HepG2 (cell line): ENCODE data around the gene RBM23. TPM values are rescaled to one million over a fixed set of nuclear protein-coding genes. Genes with fewer than 3 reads are reported as not detected.

Experiments
- ATAC-seq: fragments of 200-7000 bp; cut with Tn5 transposase; 3 replicates; pipeline ENCODE4 v1.9.1; 2020; ENCODE audit warnings: mild to moderate bottlenecking, moderate library complexity
- BruUV-seq: library from RNA; stranded (reverse); fragments of 400-500 nt; replicated peaks from 2 replicates; lab custom pipeline; 2021; lab: Mats Ljungman, UMichigan
- CTCF ChIA-PET: fragments of 300-600 bp; formaldehyde crosslinking; extraction: SDS; loops from one replicate; lab custom pipeline; 2021; ENCODE audit warnings: low total read pairs, inconsistent platforms, low intra/inter-chr PET ratio; lab: Yijun Ruan, JAX
- POLR2A ChIA-PET: fragments of 350-600 bp; sonication (Branson Sonifier 250); formaldehyde crosslinking; loops from one replicate; lab custom pipeline; 2020; ENCODE audit warnings: antibody characterized with exemption, inconsistent platforms; lab: Yijun Ruan, JAX
- DNase-seq: peaks from one replicate; pipeline ENCODE4 v3.0.0-alpha.2; 2015; ENCODE audit warnings: low spot score
- FAIRE-seq: peaks from 3 replicates; lab custom pipeline; 2011; peaks lifted over from hg19 to GRCh38; lab: Jason Lieb, UNC
- H2AFZ ChIP-seq: one replicate; pipeline ENCODE4 v1.6.1; 2011; ENCODE audit warnings: low read length, inconsistent platforms
- H3K27ac ChIP-seq: fragments of 300-600 bp; 3 replicates; pipeline ENCODE4 v1.8.0; 2011; ENCODE audit warnings: mixed run types, mild to moderate bottlenecking, mixed read lengths, low read length, inconsistent platforms; ENCODE audit not compliant: insufficient read depth; ENCODE audit errors: extremely low read length
- H3K27me3 ChIP-seq, 2 experiments: fragments of 200-600 bp in 1 of 2; 2 replicates in 1 of 2; 3 replicates in 1 of 2; pipeline versions ENCODE4 v1.6.0 to v1.8.0; 2011; ENCODE audit warnings: low read length in 2 of 2, mild to moderate bottlenecking in 2 of 2, moderate library complexity in 2 of 2, inconsistent platforms in 1 of 2; ENCODE audit not compliant: insufficient read depth in 2 of 2, control insufficient read depth in 1 of 2
- H3K36me3 ChIP-seq, 2 experiments: fragments of 200-600 bp in 1 of 2; replicated peaks in 1 of 2; 2 replicates in 1 of 2; 3 replicates in 1 of 2; pipeline versions ENCODE4 v1.5.1 to v1.8.0; 2011; ENCODE audit warnings: low read length in 2 of 2, inconsistent platforms in 1 of 2; ENCODE audit not compliant: insufficient read depth in 2 of 2, control insufficient read depth in 1 of 2
- H3K4me1 ChIP-seq: 2 replicates; pipeline ENCODE4 v1.5.1; 2012; ENCODE audit warnings: low read length, inconsistent platforms; ENCODE audit not compliant: insufficient read depth
- H3K4me2 ChIP-seq: 2 replicates; pipeline ENCODE4 v1.6.0; 2011; ENCODE audit warnings: low read depth, low read length, inconsistent platforms
- H3K4me3 ChIP-seq, 3 experiments: fragments of 200-600 bp in 1 of 3; sonication (generic), shearing (Covaris generic) in 1 of 3; replicated peaks in 1 of 3; 2 replicates each; pipeline ENCODE4 v1.5.1; 2011 to 2016; ENCODE audit warnings: low read length in 3 of 3, inconsistent platforms in 2 of 3, low read depth in 2 of 3, mild to moderate bottlenecking in 2 of 3, control low read depth in 1 of 3, mixed read lengths in 1 of 3; ENCODE audit not compliant: insufficient read depth in 1 of 3
- H3K79me2 ChIP-seq: one replicate; pipeline ENCODE4 v1.6.1; 2011; ENCODE audit warnings: low read length, inconsistent platforms; ENCODE audit not compliant: insufficient read depth
- H3K9ac ChIP-seq: 2 replicates; pipeline ENCODE4 v1.6.0; 2011; ENCODE audit warnings: mild to moderate bottlenecking, low read depth, low read length, inconsistent platforms; ENCODE audit not compliant: insufficient read depth
- H3K9me3 ChIP-seq: 2 replicates; pipeline ENCODE4 v1.5.1; 2012; ENCODE audit warnings: mild to moderate bottlenecking, low read length
- H4K20me1 ChIP-seq: 2 replicates; pipeline ENCODE4 v1.6.0; 2011; ENCODE audit warnings: inconsistent platforms, mild to moderate bottlenecking, low read length, moderate library complexity; ENCODE audit not compliant: insufficient read depth
- BCLAF1 ChIP-seq: fragments of 450-650 bp; IDR thresholded peaks from 2 replicates; pipeline ENCODE4 v1.6.1; 2017; ENCODE audit warnings: mild to moderate bottlenecking
- ELK4 ChIP-seq: sonication (generic); formaldehyde crosslinking; IDR thresholded peaks from 2 replicates; pipeline ENCODE4 v1.9.0; 2021; ENCODE audit warnings: missing genetic modification reagents, borderline replicate concordance
- KMT2A ChIP-seq: sonication (generic); formaldehyde crosslinking; IDR thresholded peaks from 2 replicates; pipeline ENCODE4 v1.4.0; 2020; ENCODE audit warnings: missing genetic modification reagents
- MTA1 ChIP-seq: sonication (generic); formaldehyde crosslinking; IDR thresholded peaks from 2 replicates; pipeline ENCODE4 v1.4.0; 2020; ENCODE audit warnings: missing genetic modification reagents, mild to moderate bottlenecking, borderline replicate concordance
- NFKB2 ChIP-seq: sonication (generic); formaldehyde crosslinking; IDR thresholded peaks from 2 replicates; pipeline ENCODE4 v1.4.0; 2020; ENCODE audit warnings: missing genetic modification reagents, borderline replicate concordance
- NR2F1 ChIP-seq, 2 experiments: fragments of 450-650 bp in 1 of 2; formaldehyde crosslinking in 1 of 2; IDR thresholded peaks; 2 replicates each; pipeline versions ENCODE4 v1.5.0 to v1.6.1; 2016 to 2020; ENCODE audit warnings: mild to moderate bottlenecking in 1 of 2, missing compliant biosample characterization in 1 of 2, missing genetic modification reagents in 1 of 2, moderate library complexity in 1 of 2
- SRSF1 ChIP-seq: fragments of 200-400 bp; formaldehyde crosslinking; optimal IDR thresholded peaks from 2 replicates; pipeline ENCODE3; 2017; ENCODE audit warnings: mild to moderate bottlenecking, low read depth, low read length, moderate library complexity
- ZNF558 ChIP-seq: sonication (generic); formaldehyde crosslinking; IDR thresholded peaks from 2 replicates; pipeline ENCODE4 v1.9.0; 2022; ENCODE audit warnings: mild to moderate bottlenecking, missing genetic modification reagents, borderline replicate concordance
- ZNF687 ChIP-seq: sonication (generic); formaldehyde crosslinking; IDR thresholded peaks from 2 replicates; pipeline ENCODE4 v1.5.1; 2020; ENCODE audit warnings: mild to moderate bottlenecking, missing genetic modification reagents, moderate library complexity
- ZNF746 ChIP-seq: sonication (generic); formaldehyde crosslinking; IDR thresholded peaks from 2 replicates; pipeline ENCODE4 v1.8.0; 2022; ENCODE audit warnings: mild to moderate bottlenecking, missing genetic modification reagents
- ZNF768 ChIP-seq: sonication (generic); formaldehyde crosslinking; IDR thresholded peaks from 2 replicates; pipeline ENCODE4 v1.4.0; 2020; ENCODE audit warnings: missing genetic modification reagents
- ZNF772 ChIP-seq: sonication (generic); formaldehyde crosslinking; IDR thresholded peaks from 2 replicates; pipeline ENCODE4 v1.5.0; 2020; ENCODE audit warnings: mild to moderate bottlenecking, missing genetic modification reagents
- WGBS: methylation state at CpG from one replicate; pipeline ENCODE4 v1.1.6; 2017; ENCODE audit warnings: low lambda C conversion rate; 5-methylcytosine and 5-hydroxymethylcytosine counted together
- in situ Hi-C: cut with HindIII; loops from 2 replicates; pipeline ENCODE4 v1.10.0; 2017; ENCODE audit warnings: low pct_unique_long_range_greater_than_20kb; ENCODE audit not compliant: extremely low pct_ligation_motif_present
- intact Hi-C: fragments of 100-400 bp; cut with micrococcal nuclease; formaldehyde crosslinking; loops from one replicate; pipeline ENCODE4 v1.10.0; 2022; ENCODE audit not compliant: unreplicated experiment
- polyA plus RNA-seq, 8 experiments: library from polyadenylated mRNA; depleted of rRNA in 3 of 8; stranded (reverse) in 7 of 8; unstranded in 1 of 8; fragments of >200 nt; fragmentation: Illumina TruSeq in 4 of 8; extraction: Trizol in 4 of 8; gene quantifications; 2 replicates each; pipeline versions ENCODE4 v1.2.1 to v1.2.3, GENCODE V29; 2011 to 2016; ENCODE audit warnings: low read depth in 4 of 8, missing spikeins in 1 of 8, mixed read lengths in 1 of 8; ENCODE audit not compliant: insufficient read depth in 1 of 8
- total RNA-seq, 5 experiments: library from RNA; depleted of rRNA; stranded (reverse); fragments of >200 nt; fragmentation: Illumina TruSeq; extraction: Trizol; gene quantifications; 2 replicates each; pipeline ENCODE4 v1.2.3, GENCODE V29; 2016; ENCODE audit warnings: low read depth in 1 of 5

RBM23 gene
- total and polyA plus RNA-seq, 2 of the 13 experiments (the other 11 are each of a cell fraction or from before 2014, with no cell fraction given): 1.5 to 2.1 TPM

- TF ChIP-seq ZNF558 (CRISPR knock-in tag) (0 out of 2 replicates have a peak, but pooled peaks have one; percentile 27), NFKB2 (CRISPR knock-in tag) (0 out of 2 replicates have a peak, but pooled peaks have one; percentile 37)
These were observed 40.4 kb downstream of the RBM23 start (continued) for GRCh38 chr14:22878271-22879246.

GRCh38 chr14:22877000-22877501, 41.9 kb downstream of the RBM23 start:
- no peak overlapping the region for H3K9ac ChIP-seq
- ATAC-seq (no peak), DNase-seq (no peak), FAIRE-seq (no peak)
- intact Hi-C loops: no loop called here
- H3K4me3 ChIP-seq: no peak overlapping the region
- WGBS: 95% methylated on average over 22 of the region's 22 CpGs
- no peaks in the 10 kb centered on the region for H3K79me2 ChIP-seq
- peaks cover under 1 to 5% of the 10 kb centered on the region in 2 experiments; a peak in 4 of 5 replicates for H3K27me3 ChIP-seq
- no peaks in the 10 kb centered on the region; the same call in 1 of the 2 replicates for H4K20me1 ChIP-seq
- H3K36me3 ChIP-seq: peaks cover 14% of the 10 kb centered on the region in 2 experiments; a peak in 4 of 5 replicates
- peaks cover 22% of the 10 kb centered on the region for H3K4me1 ChIP-seq
- no peaks in the 10 kb centered on the region for H3K9me3 ChIP-seq
- in situ Hi-C loops: no loop called here
- H3K27ac ChIP-seq: no peak overlapping the region
- ChIA-PET POLR2A (no interaction called here), CTCF (no interaction called here)
- H3K4me2 ChIP-seq: no peak overlapping the region
- no peak overlapping the region for H2AFZ ChIP-seq
- BruUV-seq: no TSS peak
- 0 out of 2 replicates have a peak, but pooled peaks have one; percentile 12 for TF ChIP-seq MTA1
- no peak for TF ChIP-seq ELK4
- no peak for TF ChIP-seq NR2F1 (CRISPR knock-in tag; IDR thresholded peaks at IDR 0.05)
- no peak for TF ChIP-seq BCLAF1
- TF ChIP-seq ZNF768 (CRISPR knock-in tag): peak; percentile 58; the same call in 1 of the 2 replicates
- no peak for TF ChIP-seq KMT2A
- 0 out of 2 replicates have a peak, but pooled peaks have one; percentile 12 for TF ChIP-seq ZNF687 (CRISPR knock-in tag)
- TF ChIP-seq ZNF746: no peak
- TF ChIP-seq SRSF1: no peak
- TF ChIP-seq ZNF772 (CRISPR knock-in tag): no peak
